HG02642 (cell line): ENCODE data around the gene WDR7.

ENCODE experiments used
- ATAC-seq: cut with Tn5 transposase; IDR thresholded peaks from one replicate; pipeline ENCODE4 v1.9.1; 2021; ENCODE audit warnings: mild to moderate bottlenecking; ENCODE audit not compliant: unreplicated experiment, poor library complexity

WDR7 gene

GRCh38 chr18:56873441-56874140, 222.4 kb downstream of the WDR7 start:
- ATAC-seq: no peak

- ATAC-seq: no peak
These were observed 227.6 kb downstream of the WDR7 start for GRCh38 chr18:56878711-56879110.

GRCh38 chr18:56884511-56884910, 233.4 kb downstream of the WDR7 start:
- no peak for ATAC-seq

GRCh38 chr18:56888978-56889377, 237.8 kb downstream of the WDR7 start:
- no peak for ATAC-seq

- ATAC-seq: no peak
These were observed 238.5 kb downstream of the WDR7 start for GRCh38 chr18:56889621-56890020.

- no peak for ATAC-seq
These were observed 239.5 kb downstream of the WDR7 start for GRCh38 chr18:56890632-56891031.

GRCh38 chr18:56891116-56891515, 240.0 kb downstream of the WDR7 start:
- no peak for ATAC-seq

GRCh38 chr18:56891870-56892269, 240.7 kb downstream of the WDR7 start:
- no peak for ATAC-seq

- no peak for ATAC-seq
These were observed 246.0 kb downstream of the WDR7 start for GRCh38 chr18:56897122-56897521.

GRCh38 chr18:56899660-56900059, 248.5 kb downstream of the WDR7 start:
- ATAC-seq: no peak

GRCh38 chr18:56900195-56901094, 249.3 kb downstream of the WDR7 start:
- ATAC-seq: no peak

- ATAC-seq: no peak
These were observed 250.8 kb downstream of the WDR7 start for GRCh38 chr18:56901919-56902318.

GRCh38 chr18:56902653-56903052, 251.5 kb downstream of the WDR7 start:
- no peak for ATAC-seq

GRCh38 chr18:56903686-56904085, 252.5 kb downstream of the WDR7 start:
- ATAC-seq: no peak

GRCh38 chr18:56907771-56908170, 256.6 kb downstream of the WDR7 start:
- no peak for ATAC-seq

GRCh38 chr18:56910237-56910636, 259.1 kb downstream of the WDR7 start:
- no peak for ATAC-seq

GRCh38 chr18:56910967-56911366, 259.8 kb downstream of the WDR7 start:
- no peak for ATAC-seq

GRCh38 chr18:56913941-56914340, 262.8 kb downstream of the WDR7 start:
- ATAC-seq: no peak

GRCh38 chr18:56919190-56919589, 268.0 kb downstream of the WDR7 start:
- ATAC-seq: no peak

GRCh38 chr18:56921896-56922480, 270.8 kb downstream of the WDR7 start:
- no peak for ATAC-seq

- no peak for ATAC-seq
These were observed 275.6 kb downstream of the WDR7 start for GRCh38 chr18:56926734-56927133.
